Neural progenitor cell (in vitro differentiated cells): ENCODE results near the gene RAD51B.

Experiments used
- CTCF ChIP-seq: fragments of 200-600 bp; sonication (generic); IDR thresholded peaks from 2 replicates; pipeline ENCODE4 v1.5.1; 2017; ENCODE audit warnings: antibody characterized with exemption, mild to moderate bottlenecking
- EZH2 ChIP-seq: fragments of 200-600 bp; sonication (generic); IDR thresholded peaks from 2 replicates; pipeline ENCODE4 v1.6.1; 2017; ENCODE audit warnings: antibody characterized with exemption, mild to moderate bottlenecking, moderate library complexity

- no peak for TF ChIP-seq CTCF
- no peak for TF ChIP-seq EZH2
Observed at GRCh38 chr14:68396461-68396860, 576.9 kb downstream of the RAD51B start.
